ENCODE data around the gene ELP1.

DNA sequence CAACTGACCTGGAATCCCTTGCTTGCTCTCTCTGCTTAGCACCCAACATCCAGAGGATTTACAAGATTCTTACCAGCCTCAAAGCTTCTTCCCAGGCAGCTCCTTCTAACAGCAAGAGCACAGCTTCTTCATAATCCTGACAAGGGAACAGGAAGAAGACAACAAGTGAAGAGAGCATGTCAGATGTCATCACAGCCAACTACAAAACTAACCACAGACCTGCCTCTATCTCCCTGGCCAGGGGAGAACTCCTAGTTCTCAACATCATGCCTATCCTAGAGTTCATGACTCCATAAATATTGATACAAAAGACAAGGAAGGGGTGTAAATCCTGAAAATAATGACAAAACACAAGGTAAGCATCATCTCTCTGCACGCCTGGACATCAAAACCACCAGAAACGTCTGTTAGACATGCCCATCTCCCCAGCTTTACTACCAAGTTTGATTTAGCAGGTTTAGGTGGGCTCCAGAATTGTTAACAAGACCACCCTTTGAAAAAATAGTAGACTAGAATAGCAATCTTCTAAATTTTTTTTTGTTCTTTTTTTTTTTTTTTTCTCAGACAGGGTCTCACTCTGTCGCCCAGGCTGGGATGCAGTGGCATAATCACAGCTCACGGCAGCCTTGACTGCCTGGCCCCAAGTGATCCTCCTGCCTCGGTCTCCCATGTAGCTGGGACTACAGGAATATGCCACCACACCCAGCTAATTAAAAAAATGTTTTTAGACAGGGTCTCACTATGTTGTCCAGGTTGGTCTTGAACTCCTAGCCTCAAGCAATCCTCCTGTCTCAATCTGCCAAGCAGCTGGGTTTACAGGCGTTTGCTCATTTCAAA lies 51.7 kb downstream of the ELP1 start:
- TF ChIP-seq, protein P1, sequence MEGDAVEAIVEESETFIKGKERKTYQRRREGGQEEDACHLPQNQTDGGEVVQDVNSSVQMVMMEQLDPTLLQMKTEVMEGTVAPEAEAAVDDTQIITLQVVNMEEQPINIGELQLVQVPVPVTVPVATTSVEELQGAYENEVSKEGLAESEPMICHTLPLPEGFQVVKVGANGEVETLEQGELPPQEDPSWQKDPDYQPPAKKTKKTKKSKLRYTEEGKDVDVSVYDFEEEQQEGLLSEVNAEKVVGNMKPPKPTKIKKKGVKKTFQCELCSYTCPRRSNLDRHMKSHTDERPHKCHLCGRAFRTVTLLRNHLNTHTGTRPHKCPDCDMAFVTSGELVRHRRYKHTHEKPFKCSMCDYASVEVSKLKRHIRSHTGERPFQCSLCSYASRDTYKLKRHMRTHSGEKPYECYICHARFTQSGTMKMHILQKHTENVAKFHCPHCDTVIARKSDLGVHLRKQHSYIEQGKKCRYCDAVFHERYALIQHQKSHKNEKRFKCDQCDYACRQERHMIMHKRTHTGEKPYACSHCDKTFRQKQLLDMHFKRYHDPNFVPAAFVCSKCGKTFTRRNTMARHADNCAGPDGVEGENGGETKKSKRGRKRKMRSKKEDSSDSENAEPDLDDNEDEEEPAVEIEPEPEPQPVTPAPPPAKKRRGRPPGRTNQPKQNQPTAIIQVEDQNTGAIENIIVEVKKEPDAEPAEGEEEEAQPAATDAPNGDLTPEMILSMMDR (IDR thresholded peaks at IDR 0.05; ENCODE audit: poor library complexity), result no peak
- TF ChIP-seq EZH2phosphoT487 (IDR thresholded peaks at IDR 0.05; ENCODE audit: low read depth, severe bottlenecking, unreplicated experiment), result no peak
- TF ChIP-seq EZH2 (IDR thresholded peaks at IDR 0.05; ENCODE audit: borderline replicate concordance), result no peak

Data from hepatocyte (in vitro differentiated cells).